DOHH2 (cell line): Measurements from ENCODE around the gene NOL4L.

Experiments used
- H3F3A ChIP-seq: fragments of 200-600 bp; sonication (generic), shearing (Covaris generic); 2 replicates; pipeline ENCODE4 v1.6.0; 2016; ENCODE audit warnings: antibody characterized with exemption, mild to moderate bottlenecking; ENCODE audit not compliant: control insufficient read depth, insufficient read depth
- H3K27ac ChIP-seq: fragments of 200-600 bp; sonication (generic); 2 replicates; pipeline ENCODE4 v1.5.1; 2014; ENCODE audit warnings: low read depth, mild to moderate bottlenecking, low read length, moderate library complexity
- H3K27me3 ChIP-seq: fragments of 200-600 bp; sonication (generic); 2 replicates; pipeline ENCODE4 v1.6.1; 2014; ENCODE audit warnings: mild to moderate bottlenecking, low read length, mixed read lengths; ENCODE audit not compliant: control insufficient read depth
- H3K36me3 ChIP-seq: fragments of 200-600 bp; sonication (generic); 2 replicates; pipeline ENCODE4 v1.6.1; 2014; ENCODE audit warnings: mild to moderate bottlenecking, low read length, moderate library complexity, mixed read lengths; ENCODE audit not compliant: control insufficient read depth
- H3K4me1 ChIP-seq: fragments of 200-600 bp; sonication (generic); 2 replicates; pipeline ENCODE4 v1.6.1; 2014; ENCODE audit warnings: mild to moderate bottlenecking, low read length, mixed read lengths; ENCODE audit not compliant: control insufficient read depth
- H3K4me2 ChIP-seq: fragments of 200-600 bp; sonication (generic); 2 replicates; pipeline ENCODE4 v1.6.0; 2014; ENCODE audit warnings: mild to moderate bottlenecking, low read length, moderate library complexity
- H3K4me3 ChIP-seq: fragments of 200-600 bp; sonication (generic); 2 replicates; pipeline ENCODE4 v1.5.1; 2014; ENCODE audit warnings: mild to moderate bottlenecking, low read length, mixed read lengths
- H3K79me2 ChIP-seq: fragments of 200-600 bp; sonication (generic); 2 replicates; pipeline ENCODE4 v1.6.1; 2014; ENCODE audit warnings: mild to moderate bottlenecking, low read length, mixed read lengths; ENCODE audit not compliant: control insufficient read depth
- H3K9me2 ChIP-seq: fragments of 200-600 bp; sonication (generic); replicated peaks from 2 replicates; pipeline ENCODE4 v1.6.1; 2014; ENCODE audit warnings: mild to moderate bottlenecking, low read length, mixed read lengths; ENCODE audit not compliant: control insufficient read depth
- H3K9me3 ChIP-seq: fragments of 200-600 bp; sonication (generic); 2 replicates; pipeline ENCODE4 v1.6.1; 2014; ENCODE audit warnings: antibody characterized with exemption, low read length, mixed read lengths; ENCODE audit not compliant: control insufficient read depth, insufficient read depth
- H4K20me1 ChIP-seq: fragments of 200-600 bp; sonication (generic); 2 replicates; pipeline ENCODE4 v1.6.0; 2014; ENCODE audit warnings: low read depth, mild to moderate bottlenecking, antibody characterized with exemption, low read length, moderate library complexity; ENCODE audit not compliant: control insufficient read depth, insufficient read depth
- EZH2phosphoT487 ChIP-seq: fragments of 200-600 bp; sonication (generic); IDR thresholded peaks from 2 replicates; pipeline ENCODE4 v1.6.1; 2017; ENCODE audit warnings: borderline replicate concordance, mild to moderate bottlenecking, antibody characterized with exemption, low read length, moderate library complexity, mixed read lengths
- TF ChIP-seq, protein P1 (sequence below): fragments of 200-600 bp; sonication (generic); IDR thresholded peaks from one replicate; pipeline ENCODE4 v1.5.1; 2014; ENCODE audit warnings: antibody characterized with exemption, mild to moderate bottlenecking, low read depth, low read length; ENCODE audit not compliant: poor library complexity, severe bottlenecking

Gene NOL4L

DNA sequence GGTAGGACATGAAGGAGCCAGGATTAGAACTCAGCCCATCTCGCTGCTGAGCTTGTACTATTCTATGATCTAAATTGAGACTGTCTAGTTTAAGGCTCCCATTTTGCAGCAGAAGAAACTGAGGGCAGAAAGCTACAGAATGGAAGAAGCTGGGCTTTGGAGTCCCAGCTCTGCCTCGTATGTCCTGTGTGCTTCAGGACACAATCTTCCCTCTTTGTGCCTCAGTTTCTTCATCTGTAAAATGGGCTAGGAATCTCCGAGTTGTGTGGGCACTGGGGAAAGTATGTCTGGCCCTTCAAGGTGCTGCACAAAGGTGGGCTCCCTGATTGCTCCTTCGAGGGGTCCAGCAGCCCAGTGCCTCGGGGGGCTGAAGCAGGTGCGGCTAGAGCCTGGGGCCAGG lies 20.7 kb downstream of the NOL4L start:
- Histone ChIP-seq H3K27me3 (no peaks in the 10 kb centered on the region), H3K9me2 (no peaks in the 10 kb centered on the region), H4K20me1 (no peaks in the 10 kb centered on the region), H3K36me3 (no peaks in the 10 kb centered on the region), H3F3A (no peaks in the 10 kb centered on the region), H3K4me3 (no peak overlapping the region), H3K9me3 (no peaks in the 10 kb centered on the region), H3K4me1 (no peaks in the 10 kb centered on the region), H3K27ac (no peak overlapping the region), H3K4me2 (no peak overlapping the region), H3K79me2 (no peaks in the 10 kb centered on the region)
- no peak for TF ChIP-seq EZH2phosphoT487
- TF ChIP-seq, protein P1, sequence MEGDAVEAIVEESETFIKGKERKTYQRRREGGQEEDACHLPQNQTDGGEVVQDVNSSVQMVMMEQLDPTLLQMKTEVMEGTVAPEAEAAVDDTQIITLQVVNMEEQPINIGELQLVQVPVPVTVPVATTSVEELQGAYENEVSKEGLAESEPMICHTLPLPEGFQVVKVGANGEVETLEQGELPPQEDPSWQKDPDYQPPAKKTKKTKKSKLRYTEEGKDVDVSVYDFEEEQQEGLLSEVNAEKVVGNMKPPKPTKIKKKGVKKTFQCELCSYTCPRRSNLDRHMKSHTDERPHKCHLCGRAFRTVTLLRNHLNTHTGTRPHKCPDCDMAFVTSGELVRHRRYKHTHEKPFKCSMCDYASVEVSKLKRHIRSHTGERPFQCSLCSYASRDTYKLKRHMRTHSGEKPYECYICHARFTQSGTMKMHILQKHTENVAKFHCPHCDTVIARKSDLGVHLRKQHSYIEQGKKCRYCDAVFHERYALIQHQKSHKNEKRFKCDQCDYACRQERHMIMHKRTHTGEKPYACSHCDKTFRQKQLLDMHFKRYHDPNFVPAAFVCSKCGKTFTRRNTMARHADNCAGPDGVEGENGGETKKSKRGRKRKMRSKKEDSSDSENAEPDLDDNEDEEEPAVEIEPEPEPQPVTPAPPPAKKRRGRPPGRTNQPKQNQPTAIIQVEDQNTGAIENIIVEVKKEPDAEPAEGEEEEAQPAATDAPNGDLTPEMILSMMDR = no peak

DNA sequence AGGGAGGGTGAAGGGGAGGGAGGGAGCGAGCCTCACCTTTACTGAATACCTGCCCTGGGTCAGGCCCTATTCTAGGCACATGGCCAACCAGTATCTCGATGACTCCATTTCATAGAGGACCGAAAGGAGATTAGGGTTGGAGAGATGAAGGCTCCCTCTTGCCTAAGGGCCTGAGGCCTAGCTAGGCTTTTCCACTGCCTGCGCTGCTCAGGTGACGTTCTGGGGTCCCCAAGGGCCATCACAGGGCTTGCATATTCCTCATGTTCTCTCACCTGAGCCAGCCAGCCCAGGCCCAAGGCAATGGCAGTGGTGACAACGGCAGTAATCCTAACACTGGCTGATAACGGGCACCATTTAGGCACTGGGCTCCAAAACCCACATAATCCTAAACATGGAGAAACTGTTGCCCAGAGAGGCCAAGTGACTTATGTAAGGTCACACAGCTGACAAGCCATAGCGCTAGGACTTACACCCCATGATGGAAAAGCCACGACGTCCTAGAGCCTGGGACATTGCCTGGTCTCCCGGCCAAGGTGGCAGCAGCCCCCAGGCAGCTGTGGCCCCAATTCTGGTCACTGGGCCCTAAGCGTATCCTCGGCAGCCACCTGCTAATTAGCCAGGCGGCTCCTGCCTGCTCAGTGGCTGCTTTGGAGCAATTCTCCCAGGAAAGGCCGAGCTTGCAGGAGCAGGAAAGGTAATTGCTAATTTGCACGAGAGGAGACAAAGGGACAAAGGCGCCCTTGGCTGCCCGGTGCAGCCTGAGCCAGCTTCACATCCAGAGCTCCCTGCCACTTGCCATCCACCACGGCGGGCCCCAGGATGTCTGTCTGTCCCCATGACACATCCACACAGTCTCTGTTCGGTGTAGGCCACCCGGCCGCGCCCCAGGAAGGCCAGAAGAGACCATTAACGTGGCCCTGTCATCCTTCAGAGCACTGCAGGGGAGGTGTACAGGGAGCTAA lies 21.5 kb downstream of the NOL4L start:
- no peaks in the 10 kb centered on the region for H3K79me2 ChIP-seq
- peaks cover 4% of the 10 kb centered on the region; the same call in 1 of the 2 replicates for H4K20me1 ChIP-seq
- no peaks in the 10 kb centered on the region for H3K4me1 ChIP-seq

DNA sequence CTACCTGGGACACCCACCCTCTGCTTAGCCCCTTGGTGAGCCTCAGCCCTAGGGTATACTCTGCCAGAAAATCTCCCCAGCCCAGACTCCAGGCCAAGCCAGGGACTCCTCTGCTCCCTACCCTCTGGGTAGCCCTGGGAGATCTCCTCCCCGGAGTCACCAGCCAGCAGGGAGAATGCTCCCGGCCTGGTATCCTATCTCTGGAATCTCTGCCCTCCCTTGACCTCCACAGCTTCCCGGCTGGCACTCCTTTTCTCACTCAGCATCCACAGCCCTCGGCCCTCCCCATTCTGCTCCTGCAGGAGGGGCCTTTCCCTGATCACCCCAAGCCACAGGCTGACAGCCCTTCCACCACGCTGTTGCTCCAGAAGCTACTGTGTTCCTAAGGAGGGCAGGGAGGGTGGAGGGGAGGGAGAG lies 22.6 kb downstream of the NOL4L start:
- no peak overlapping the region for H3K4me3 ChIP-seq

More for the DNA sequence above, 21.5 kb downstream of the NOL4L start:
- Histone ChIP-seq H3K9me2 (no peaks in the 10 kb centered on the region), H3K36me3 (no peaks in the 10 kb centered on the region), H3K4me2 (no peak overlapping the region), H3K27ac (no peak overlapping the region), H3K4me3 (no peak overlapping the region), H3K9me3 (no peaks in the 10 kb centered on the region), H3K27me3 (no peaks in the 10 kb centered on the region), H3F3A (no peaks in the 10 kb centered on the region)
- TF ChIP-seq EZH2phosphoT487 = no peak
- TF ChIP-seq, protein P1 = no peak

More for the DNA sequence above, 22.6 kb downstream of the NOL4L start:
- no peak overlapping the region for H3K27ac ChIP-seq
- no peaks in the 10 kb centered on the region for H3K79me2 ChIP-seq
- H3K9me2 ChIP-seq = no peaks in the 10 kb centered on the region
- no peaks in the 10 kb centered on the region for H3K9me3 ChIP-seq
- no peaks in the 10 kb centered on the region for H3F3A ChIP-seq
- H3K36me3 ChIP-seq = no peaks in the 10 kb centered on the region
- H3K4me2 ChIP-seq = no peak overlapping the region
- no peaks in the 10 kb centered on the region for H3K27me3 ChIP-seq
- H4K20me1 ChIP-seq = peaks cover 4% of the 10 kb centered on the region; the same call in 1 of the 2 replicates
- TF ChIP-seq EZH2phosphoT487 = no peak
- TF ChIP-seq, protein P1 = no peak
- H3K4me1 ChIP-seq = no peaks in the 10 kb centered on the region
